K562 (cell line): Measurements from ENCODE around the gene KRTAP5-6. TPM values are rescaled to one million over a fixed set of nuclear protein-coding genes. Genes with fewer than 3 reads are reported as not detected.
A peak's percentile ranks its signal among the peaks of the same experiment; 100 is the strongest.

Experiments
- NBN ChIP-seq: fragments of 450-650 bp; IDR thresholded peaks from 2 replicates; pipeline ENCODE4 v1.6.1; 2016; ENCODE audit warnings: low read depth, mild to moderate bottlenecking
- NFE2 ChIP-seq: IDR thresholded peaks from 2 replicates; pipeline ENCODE4 v1.6.1; 2014; ENCODE audit warnings: antibody characterized with exemption, low read depth
- RBFOX2 ChIP-seq: fragments of 200-400 bp; formaldehyde crosslinking; IDR thresholded peaks from 2 replicates; pipeline ENCODE4 v1.6.1; 2017; ENCODE audit warnings: low read depth, mild to moderate bottlenecking, low read length, moderate library complexity
- SMC3 ChIP-seq: conservative IDR thresholded peaks from 2 replicates; pipeline ENCODE4 v1.6.1; 2011; ENCODE audit warnings: low read depth, low read length, improper control_type of control experiment; ENCODE audit not compliant: insufficient read depth
- SRF ChIP-seq, 2 experiments: fragments of 250-450, 450-650 bp in 1 of 2; sonication (Bioruptor Pico) in 1 of 2; sonication (generic) in 1 of 2; formaldehyde crosslinking; IDR thresholded peaks; 2 replicates each; pipeline versions ENCODE4 v1.5.0 to v1.5.1; 2020 to 2022; ENCODE audit warnings: mild to moderate bottlenecking in 1 of 2, missing genetic modification reagents in 1 of 2
- polyA plus RNA-seq, 8 experiments: library from polyadenylated mRNA; depleted of rRNA in 4 of 8; stranded (reverse) in 5 of 8; unstranded in 3 of 8; fragments of >200 nt; fragmentation: Nextera tagmentation in 2 of 8; fragmentation: Illumina TruSeq in 1 of 8; extraction: Ambion mirVana in 2 of 8; extraction: Trizol in 1 of 8; gene quantifications; 2 replicates each; pipeline versions ENCODE4 v1.2.1 to v1.2.3, GENCODE V29; 2011 to 2014; ENCODE audit warnings: inconsistent platforms in 1 of 8, missing spikeins in 1 of 8
- total RNA-seq, 7 experiments: library from RNA; depleted of rRNA in 6 of 7; stranded (reverse); fragments of >200 nt in 6 of 7; fragmentation: Illumina TruSeq in 2 of 7; extraction: Trizol in 2 of 7; gene quantifications; 2 replicates each; pipeline versions ENCODE4 v1.2.1 to v1.2.3, GENCODE V29; 2011 to 2021; ENCODE audit warnings: low replicate concordance in 1 of 7
- TF ChIP-seq, protein P1 (sequence below), 2 experiments: fragments of 450-650 bp; IDR thresholded peaks; 2 replicates each; pipeline ENCODE4 v1.6.1; 2016; ENCODE audit warnings: mild to moderate bottlenecking in 2 of 2, borderline replicate concordance in 1 of 2, low read depth in 1 of 2, moderate library complexity in 1 of 2
- TF ChIP-seq, protein P2 (sequence below): fragments of 200-600 bp; sonication (generic); IDR thresholded peaks from one replicate; pipeline ENCODE4 v1.6.1; 2012; ENCODE audit warnings: mild to moderate bottlenecking, low read depth, low read length, inconsistent platforms

The KRTAP5-6 gene
- total and polyA plus RNA-seq, 9 of the 15 experiments (the other 6 are each of a cell fraction or from before 2014, with no cell fraction given), result not detected

- TF ChIP-seq, protein P1, sequence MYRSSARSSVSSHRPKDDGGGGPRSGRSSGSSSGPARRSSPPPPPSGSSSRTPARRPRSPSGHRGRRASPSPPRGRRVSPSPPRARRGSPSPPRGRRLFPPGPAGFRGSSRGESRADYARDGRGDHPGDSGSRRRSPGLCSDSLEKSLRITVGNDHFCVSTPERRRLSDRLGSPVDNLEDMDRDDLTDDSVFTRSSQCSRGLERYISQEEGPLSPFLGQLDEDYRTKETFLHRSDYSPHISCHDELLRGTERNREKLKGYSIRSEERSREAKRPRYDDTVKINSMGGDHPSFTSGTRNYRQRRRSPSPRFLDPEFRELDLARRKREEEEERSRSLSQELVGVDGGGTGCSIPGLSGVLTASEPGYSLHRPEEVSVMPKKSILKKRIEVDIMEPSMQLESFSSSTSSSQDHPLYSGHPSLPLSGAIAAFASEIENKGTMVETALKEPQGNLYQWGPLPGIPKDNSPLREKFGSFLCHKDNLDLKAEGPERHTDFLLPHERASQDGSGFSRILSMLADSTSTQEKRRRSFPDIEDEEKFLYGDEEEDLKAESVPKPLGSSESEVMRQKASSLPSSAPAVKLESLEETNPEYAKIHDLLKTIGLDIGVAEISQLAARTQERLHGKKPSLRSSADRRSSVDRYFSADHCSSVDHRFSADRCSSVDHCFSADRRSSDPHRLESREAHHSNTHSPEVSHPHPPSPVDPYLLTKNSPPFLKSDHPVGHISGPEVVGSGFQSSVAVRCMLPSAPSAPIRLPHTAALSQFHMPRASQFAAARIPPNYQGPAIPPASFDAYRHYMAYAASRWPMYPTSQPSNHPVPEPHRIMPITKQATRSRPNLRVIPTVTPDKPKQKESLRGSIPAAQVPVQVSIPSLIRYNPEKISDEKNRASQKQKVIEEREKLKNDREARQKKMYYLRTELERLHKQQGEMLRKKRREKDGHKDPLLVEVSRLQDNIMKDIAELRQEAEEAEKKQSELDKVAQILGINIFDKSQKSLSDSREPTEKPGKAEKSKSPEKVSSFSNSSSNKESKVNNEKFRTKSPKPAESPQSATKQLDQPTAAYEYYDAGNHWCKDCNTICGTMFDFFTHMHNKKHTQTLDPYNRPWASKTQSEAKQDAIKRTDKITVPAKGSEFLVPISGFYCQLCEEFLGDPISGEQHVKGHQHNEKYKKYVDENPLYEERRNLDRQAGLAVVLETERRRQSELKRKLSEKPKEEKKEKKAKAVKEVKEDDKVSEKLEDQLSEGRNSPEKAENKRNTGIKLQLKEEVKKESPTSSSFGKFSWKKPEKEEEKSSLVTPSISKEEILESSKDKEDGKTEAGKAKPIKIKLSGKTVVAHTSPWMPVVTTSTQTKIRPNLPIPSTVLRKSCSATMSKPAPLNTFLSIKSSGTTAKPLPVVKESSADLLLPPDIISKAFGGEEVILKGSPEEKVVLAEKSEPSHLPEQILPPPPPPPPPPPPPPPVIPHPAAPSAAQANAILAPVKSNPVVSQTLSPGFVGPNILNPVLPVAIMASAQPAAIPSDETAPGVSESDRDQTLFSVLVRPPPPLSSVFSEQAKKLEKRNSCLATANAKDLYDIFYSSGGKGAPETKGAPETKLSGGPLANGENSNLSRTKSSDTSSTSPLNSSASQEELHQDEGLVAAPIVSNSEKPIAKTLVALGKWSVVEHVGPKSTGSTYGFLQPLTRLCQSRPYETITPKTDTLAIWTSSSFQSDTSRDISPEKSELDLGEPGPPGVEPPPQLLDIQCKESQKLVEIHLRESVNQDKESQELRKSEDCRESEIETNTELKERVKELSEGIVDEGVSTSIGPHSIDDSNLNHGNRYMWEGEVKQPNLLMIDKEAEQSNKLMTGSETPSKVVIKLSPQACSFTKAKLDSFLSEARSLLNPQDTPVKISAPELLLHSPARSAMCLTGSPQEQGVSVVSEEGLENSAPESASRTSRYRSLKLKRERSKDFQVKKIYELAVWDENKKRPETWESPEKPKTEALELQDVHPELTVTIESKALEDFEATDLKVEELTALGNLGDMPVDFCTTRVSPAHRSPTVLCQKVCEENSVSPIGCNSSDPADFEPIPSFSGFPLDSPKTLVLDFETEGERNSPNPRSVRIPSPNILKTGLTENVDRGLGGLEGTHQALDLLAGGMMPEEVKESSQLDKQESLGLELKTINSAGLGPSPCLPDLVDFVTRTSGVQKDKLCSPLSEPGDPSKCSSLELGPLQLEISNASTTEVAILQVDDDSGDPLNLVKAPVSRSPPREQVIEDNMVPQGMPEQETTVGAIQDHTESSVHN (IDR thresholded peaks at IDR 0.05; ENCODE audit: borderline replicate concordance in 1 of 2, low read depth in 1 of 2), result no peak
- no peak for TF ChIP-seq NBN
- TF ChIP-seq, protein P2, sequence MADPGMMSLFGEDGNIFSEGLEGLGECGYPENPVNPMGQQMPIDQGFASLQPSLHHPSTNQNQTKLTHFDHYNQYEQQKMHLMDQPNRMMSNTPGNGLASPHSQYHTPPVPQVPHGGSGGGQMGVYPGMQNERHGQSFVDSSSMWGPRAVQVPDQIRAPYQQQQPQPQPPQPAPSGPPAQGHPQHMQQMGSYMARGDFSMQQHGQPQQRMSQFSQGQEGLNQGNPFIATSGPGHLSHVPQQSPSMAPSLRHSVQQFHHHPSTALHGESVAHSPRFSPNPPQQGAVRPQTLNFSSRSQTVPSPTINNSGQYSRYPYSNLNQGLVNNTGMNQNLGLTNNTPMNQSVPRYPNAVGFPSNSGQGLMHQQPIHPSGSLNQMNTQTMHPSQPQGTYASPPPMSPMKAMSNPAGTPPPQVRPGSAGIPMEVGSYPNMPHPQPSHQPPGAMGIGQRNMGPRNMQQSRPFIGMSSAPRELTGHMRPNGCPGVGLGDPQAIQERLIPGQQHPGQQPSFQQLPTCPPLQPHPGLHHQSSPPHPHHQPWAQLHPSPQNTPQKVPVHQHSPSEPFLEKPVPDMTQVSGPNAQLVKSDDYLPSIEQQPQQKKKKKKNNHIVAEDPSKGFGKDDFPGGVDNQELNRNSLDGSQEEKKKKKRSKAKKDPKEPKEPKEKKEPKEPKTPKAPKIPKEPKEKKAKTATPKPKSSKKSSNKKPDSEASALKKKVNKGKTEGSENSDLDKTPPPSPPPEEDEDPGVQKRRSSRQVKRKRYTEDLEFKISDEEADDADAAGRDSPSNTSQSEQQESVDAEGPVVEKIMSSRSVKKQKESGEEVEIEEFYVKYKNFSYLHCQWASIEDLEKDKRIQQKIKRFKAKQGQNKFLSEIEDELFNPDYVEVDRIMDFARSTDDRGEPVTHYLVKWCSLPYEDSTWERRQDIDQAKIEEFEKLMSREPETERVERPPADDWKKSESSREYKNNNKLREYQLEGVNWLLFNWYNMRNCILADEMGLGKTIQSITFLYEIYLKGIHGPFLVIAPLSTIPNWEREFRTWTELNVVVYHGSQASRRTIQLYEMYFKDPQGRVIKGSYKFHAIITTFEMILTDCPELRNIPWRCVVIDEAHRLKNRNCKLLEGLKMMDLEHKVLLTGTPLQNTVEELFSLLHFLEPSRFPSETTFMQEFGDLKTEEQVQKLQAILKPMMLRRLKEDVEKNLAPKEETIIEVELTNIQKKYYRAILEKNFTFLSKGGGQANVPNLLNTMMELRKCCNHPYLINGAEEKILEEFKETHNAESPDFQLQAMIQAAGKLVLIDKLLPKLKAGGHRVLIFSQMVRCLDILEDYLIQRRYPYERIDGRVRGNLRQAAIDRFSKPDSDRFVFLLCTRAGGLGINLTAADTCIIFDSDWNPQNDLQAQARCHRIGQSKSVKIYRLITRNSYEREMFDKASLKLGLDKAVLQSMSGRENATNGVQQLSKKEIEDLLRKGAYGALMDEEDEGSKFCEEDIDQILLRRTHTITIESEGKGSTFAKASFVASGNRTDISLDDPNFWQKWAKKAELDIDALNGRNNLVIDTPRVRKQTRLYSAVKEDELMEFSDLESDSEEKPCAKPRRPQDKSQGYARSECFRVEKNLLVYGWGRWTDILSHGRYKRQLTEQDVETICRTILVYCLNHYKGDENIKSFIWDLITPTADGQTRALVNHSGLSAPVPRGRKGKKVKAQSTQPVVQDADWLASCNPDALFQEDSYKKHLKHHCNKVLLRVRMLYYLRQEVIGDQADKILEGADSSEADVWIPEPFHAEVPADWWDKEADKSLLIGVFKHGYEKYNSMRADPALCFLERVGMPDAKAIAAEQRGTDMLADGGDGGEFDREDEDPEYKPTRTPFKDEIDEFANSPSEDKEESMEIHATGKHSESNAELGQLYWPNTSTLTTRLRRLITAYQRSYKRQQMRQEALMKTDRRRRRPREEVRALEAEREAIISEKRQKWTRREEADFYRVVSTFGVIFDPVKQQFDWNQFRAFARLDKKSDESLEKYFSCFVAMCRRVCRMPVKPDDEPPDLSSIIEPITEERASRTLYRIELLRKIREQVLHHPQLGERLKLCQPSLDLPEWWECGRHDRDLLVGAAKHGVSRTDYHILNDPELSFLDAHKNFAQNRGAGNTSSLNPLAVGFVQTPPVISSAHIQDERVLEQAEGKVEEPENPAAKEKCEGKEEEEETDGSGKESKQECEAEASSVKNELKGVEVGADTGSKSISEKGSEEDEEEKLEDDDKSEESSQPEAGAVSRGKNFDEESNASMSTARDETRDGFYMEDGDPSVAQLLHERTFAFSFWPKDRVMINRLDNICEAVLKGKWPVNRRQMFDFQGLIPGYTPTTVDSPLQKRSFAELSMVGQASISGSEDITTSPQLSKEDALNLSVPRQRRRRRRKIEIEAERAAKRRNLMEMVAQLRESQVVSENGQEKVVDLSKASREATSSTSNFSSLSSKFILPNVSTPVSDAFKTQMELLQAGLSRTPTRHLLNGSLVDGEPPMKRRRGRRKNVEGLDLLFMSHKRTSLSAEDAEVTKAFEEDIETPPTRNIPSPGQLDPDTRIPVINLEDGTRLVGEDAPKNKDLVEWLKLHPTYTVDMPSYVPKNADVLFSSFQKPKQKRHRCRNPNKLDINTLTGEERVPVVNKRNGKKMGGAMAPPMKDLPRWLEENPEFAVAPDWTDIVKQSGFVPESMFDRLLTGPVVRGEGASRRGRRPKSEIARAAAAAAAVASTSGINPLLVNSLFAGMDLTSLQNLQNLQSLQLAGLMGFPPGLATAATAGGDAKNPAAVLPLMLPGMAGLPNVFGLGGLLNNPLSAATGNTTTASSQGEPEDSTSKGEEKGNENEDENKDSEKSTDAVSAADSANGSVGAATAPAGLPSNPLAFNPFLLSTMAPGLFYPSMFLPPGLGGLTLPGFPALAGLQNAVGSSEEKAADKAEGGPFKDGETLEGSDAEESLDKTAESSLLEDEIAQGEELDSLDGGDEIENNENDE, result no peak
- peak; percentile 73 for TF ChIP-seq SMC3
- TF ChIP-seq NFE2, result no peak
- 0 out of 2 replicates have a peak, but pooled peaks have one; percentile 40 for TF ChIP-seq RBFOX2
- TF ChIP-seq SRF (CRISPR knock-in tag; IDR thresholded peaks at IDR 0.05), result no peak
Measured at GRCh38 chr11:1693327-1694063, 3.5 kb upstream of the KRTAP5-6 start (continued).
